ENCODE data around the gene POLR1A.

Gene POLR1A

GRCh38 chr2:86039963-86040655, 65.6 kb downstream of the POLR1A start:
- no peaks in the 10 kb centered on the region for H3K9me3 ChIP-seq

GRCh38 chr2:86039178-86039962, 66.3 kb downstream of the POLR1A start:
- Histone ChIP-seq H4K20me1 (no peaks in the 10 kb centered on the region), H3K9me3 (no peaks in the 10 kb centered on the region), H3K4me1 (peaks cover 73% of the 10 kb centered on the region), H3K27me3 (no peaks in the 10 kb centered on the region), H3K4me3 (no peak overlapping the region), H3K27ac (peak overlapping the region; percentile 98), H3K4me2 (peak overlapping the region; percentile 93), H3K9ac (no peak overlapping the region; the same call in none of the 2 replicates), H3K36me3 (peaks cover 60% of the 10 kb centered on the region)
- TF ChIP-seq Cebpa-rat (IDR thresholded peaks at IDR 0.05) = no peak

More at GRCh38 chr2:86039963-86040655, 65.6 kb downstream of the POLR1A start:
- peaks cover 61% of the 10 kb centered on the region for H3K36me3 ChIP-seq
- H3K4me2 ChIP-seq = peak overlapping the region; percentile 93
- no peak overlapping the region; the same call in 1 of the 2 replicates for H3K9ac ChIP-seq
- TF ChIP-seq Cebpa-rat (IDR thresholded peaks at IDR 0.05) = no peak
- H3K4me3 ChIP-seq = no peak overlapping the region
- no peaks in the 10 kb centered on the region for H4K20me1 ChIP-seq
- peaks cover 66% of the 10 kb centered on the region for H3K4me1 ChIP-seq
- H3K27me3 ChIP-seq = no peaks in the 10 kb centered on the region
- peak overlapping the region; percentile 98 for H3K27ac ChIP-seq

- peak overlapping the region; percentile 84 for H3K9ac ChIP-seq
- H4K20me1 ChIP-seq = no peaks in the 10 kb centered on the region
- H3K4me3 ChIP-seq = no peak overlapping the region
- H3K4me2 ChIP-seq = peak overlapping the region; percentile 93
- H3K9me3 ChIP-seq = no peaks in the 10 kb centered on the region
- TF ChIP-seq Cebpa-rat (IDR thresholded peaks at IDR 0.05) = no peak
- H3K36me3 ChIP-seq = peaks cover 60% of the 10 kb centered on the region
- H3K27ac ChIP-seq = peak overlapping the region; percentile 98
- H3K4me1 ChIP-seq = peaks cover 82% of the 10 kb centered on the region
- H3K27me3 ChIP-seq = no peaks in the 10 kb centered on the region
Measured at GRCh38 chr2:86038291-86039081, 67.2 kb downstream of the POLR1A start.

- Histone ChIP-seq H3K4me3 (peak overlapping the region; percentile 51; the same call in 1 of the 2 replicates), H3K36me3 (peaks cover 60% of the 10 kb centered on the region), H3K9me3 (no peaks in the 10 kb centered on the region), H3K9ac (peak overlapping the region; percentile 84), H3K27me3 (no peaks in the 10 kb centered on the region), H3K4me2 (peak overlapping the region; percentile 93), H4K20me1 (no peaks in the 10 kb centered on the region), H3K27ac (peak overlapping the region; percentile 98), H3K4me1 (peaks cover 89% of the 10 kb centered on the region)
- no peak for TF ChIP-seq Cebpa-rat (IDR thresholded peaks at IDR 0.05)
Measured at GRCh38 chr2:86037795-86038192, 67.9 kb downstream of the POLR1A start.

GRCh38 chr2:86037141-86037794, 68.4 kb downstream of the POLR1A start:
- Histone ChIP-seq H3K9me3 (no peaks in the 10 kb centered on the region), H3K4me2 (peak overlapping the region; percentile 93), H3K4me1 (peaks cover 93% of the 10 kb centered on the region), H3K27ac (peak overlapping the region; percentile 98), H3K9ac (peak overlapping the region; percentile 84), H3K36me3 (peaks cover 60% of the 10 kb centered on the region), H3K27me3 (no peaks in the 10 kb centered on the region), H4K20me1 (no peaks in the 10 kb centered on the region), H3K4me3 (peak overlapping the region; percentile 51)
- TF ChIP-seq Cebpa-rat (IDR thresholded peaks at IDR 0.05) = no peak

- H3K36me3 ChIP-seq = peaks cover 60% of the 10 kb centered on the region
- no peak for TF ChIP-seq Cebpa-rat (IDR thresholded peaks at IDR 0.05)
- peak overlapping the region; percentile 93 for H3K4me2 ChIP-seq
- H4K20me1 ChIP-seq = no peaks in the 10 kb centered on the region
- peaks cover 89% of the 10 kb centered on the region for H3K4me1 ChIP-seq
- H3K27ac ChIP-seq = peak overlapping the region; percentile 98
- peak overlapping the region; percentile 84 for H3K9ac ChIP-seq
- no peaks in the 10 kb centered on the region for H3K9me3 ChIP-seq
- H3K27me3 ChIP-seq = no peaks in the 10 kb centered on the region
- H3K4me3 ChIP-seq = peak overlapping the region; percentile 51
Measured at GRCh38 chr2:86036669-86037138, 69.0 kb downstream of the POLR1A start.

- Histone ChIP-seq H3K4me1 (peaks cover 82% of the 10 kb centered on the region), H3K27me3 (no peaks in the 10 kb centered on the region), H3K27ac (peak overlapping the region; percentile 98), H3K36me3 (peaks cover 60% of the 10 kb centered on the region), H3K4me3 (peak overlapping the region; percentile 51), H3K4me2 (peak overlapping the region; percentile 93), H3K9me3 (no peaks in the 10 kb centered on the region), H4K20me1 (no peaks in the 10 kb centered on the region), H3K9ac (peak overlapping the region; percentile 84)
- no peak for TF ChIP-seq Cebpa-rat (IDR thresholded peaks at IDR 0.05)
Measured at GRCh38 chr2:86035883-86036668, 69.6 kb downstream of the POLR1A start.

GRCh38 chr2:86035376-86035882, 70.3 kb downstream of the POLR1A start:
- Histone ChIP-seq H3K4me2 (peak overlapping the region; percentile 93), H3K27me3 (no peaks in the 10 kb centered on the region), H3K9me3 (no peaks in the 10 kb centered on the region), H4K20me1 (no peaks in the 10 kb centered on the region), H3K4me3 (peak overlapping the region; percentile 51; the same call in 1 of the 2 replicates), H3K9ac (peak overlapping the region; percentile 84), H3K4me1 (peaks cover 76% of the 10 kb centered on the region), H3K36me3 (peaks cover 63% of the 10 kb centered on the region), H3K27ac (peak overlapping the region; percentile 98)
- no peak for TF ChIP-seq Cebpa-rat (IDR thresholded peaks at IDR 0.05)
